ENCODE data around the gene SLC23A2. TPM values are rescaled to one million over a fixed set of nuclear protein-coding genes. Genes with fewer than 3 reads are reported as not detected.

SLC23A2 gene
- total RNA-seq, 1 experiment from 2014 or later = 24.0 TPM

DNA sequence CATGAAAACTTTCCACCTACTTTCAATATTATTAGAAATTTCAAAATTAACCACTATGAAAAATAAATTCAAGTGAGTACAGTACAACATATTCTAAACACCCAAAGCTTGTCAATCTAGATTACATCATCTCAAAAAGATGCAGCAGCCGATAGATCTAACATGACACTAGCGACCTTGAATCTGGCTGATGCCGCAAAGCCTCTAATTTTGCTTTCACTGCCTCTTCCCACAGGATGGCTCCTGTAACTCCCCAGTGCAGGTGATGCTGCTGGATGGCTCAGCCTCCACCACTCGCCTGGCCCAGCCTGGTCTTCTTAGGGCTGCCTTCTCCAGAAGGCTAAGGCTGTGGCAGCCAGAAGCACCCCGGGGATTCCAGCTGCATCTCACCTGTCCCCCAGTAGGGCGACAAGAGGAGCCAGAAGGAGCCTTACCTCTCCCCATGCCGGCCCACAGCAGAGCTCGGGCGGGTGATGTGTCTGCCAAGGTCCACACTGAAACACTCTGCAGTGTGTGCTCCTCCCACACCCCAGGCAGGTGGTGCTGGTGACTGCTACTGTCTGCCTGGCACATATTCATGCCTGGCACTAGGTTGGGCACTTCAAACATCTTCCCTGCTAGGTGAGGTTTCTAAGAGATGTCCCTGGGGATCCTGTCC lies 82.1 kb downstream of the SLC23A2 start:
- H3K9me3 Mint-ChIP-seq (ENCODE audit: unreplicated experiment) = no peaks in the 10 kb centered on the region
- CTCF ChIA-PET = interaction anchor here (0.5 to 1.6 kb wide), 3 partner anchors 9 to 565 kb away, joined by 4 to 5 read pairs (median 4); no protein-coding TSS in a partner anchor

DNA sequence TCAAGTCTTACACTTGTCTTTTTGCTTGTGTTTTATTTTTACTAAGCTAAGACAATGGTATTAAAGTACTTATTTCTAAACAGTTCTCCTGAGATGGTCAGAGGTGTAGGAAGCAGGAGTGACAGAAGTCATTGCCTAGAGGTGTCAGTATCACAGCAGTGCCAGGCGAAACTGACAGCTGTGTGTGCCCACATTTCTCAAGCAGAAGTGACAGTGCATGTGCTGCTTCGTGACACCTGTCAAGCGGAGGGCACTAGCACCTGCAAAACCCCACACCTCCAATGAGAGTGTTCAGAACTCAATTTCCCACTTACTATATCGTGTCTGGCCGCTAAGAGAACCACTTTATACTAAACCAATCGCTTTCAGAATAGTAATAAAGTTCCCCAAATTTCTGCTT lies 82.8 kb downstream of the SLC23A2 start:
- TF ChIP-seq, protein P1, sequence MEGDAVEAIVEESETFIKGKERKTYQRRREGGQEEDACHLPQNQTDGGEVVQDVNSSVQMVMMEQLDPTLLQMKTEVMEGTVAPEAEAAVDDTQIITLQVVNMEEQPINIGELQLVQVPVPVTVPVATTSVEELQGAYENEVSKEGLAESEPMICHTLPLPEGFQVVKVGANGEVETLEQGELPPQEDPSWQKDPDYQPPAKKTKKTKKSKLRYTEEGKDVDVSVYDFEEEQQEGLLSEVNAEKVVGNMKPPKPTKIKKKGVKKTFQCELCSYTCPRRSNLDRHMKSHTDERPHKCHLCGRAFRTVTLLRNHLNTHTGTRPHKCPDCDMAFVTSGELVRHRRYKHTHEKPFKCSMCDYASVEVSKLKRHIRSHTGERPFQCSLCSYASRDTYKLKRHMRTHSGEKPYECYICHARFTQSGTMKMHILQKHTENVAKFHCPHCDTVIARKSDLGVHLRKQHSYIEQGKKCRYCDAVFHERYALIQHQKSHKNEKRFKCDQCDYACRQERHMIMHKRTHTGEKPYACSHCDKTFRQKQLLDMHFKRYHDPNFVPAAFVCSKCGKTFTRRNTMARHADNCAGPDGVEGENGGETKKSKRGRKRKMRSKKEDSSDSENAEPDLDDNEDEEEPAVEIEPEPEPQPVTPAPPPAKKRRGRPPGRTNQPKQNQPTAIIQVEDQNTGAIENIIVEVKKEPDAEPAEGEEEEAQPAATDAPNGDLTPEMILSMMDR (IDR thresholded peaks at IDR 0.05; ENCODE audit: unreplicated experiment) = no peak
- no TSS peak for BruUV-seq (replicated peaks)
- DNase-seq (ENCODE audit: unreplicated experiment) = no peak
- ChIA-PET POLR2A (interaction anchor here (1.0 to 1.6 kb wide), 3 partner anchors 11 to 15 kb away, joined by 4 to 6 read pairs (median 4); no protein-coding TSS in a partner anchor), CTCF (interaction anchor here (1.0 to 1.6 kb wide), 3 partner anchors 10 to 37 kb away, joined by 3 to 5 read pairs (median 4); no protein-coding TSS in a partner anchor)
- Mint-ChIP-seq H3K27ac (ENCODE audit: low read depth, unreplicated experiment) (no peak overlapping the region), H3K27me3 (ENCODE audit: insufficient read depth, unreplicated experiment) (no peaks in the 10 kb centered on the region), H3K4me3 (ENCODE audit: unreplicated experiment) (no peak overlapping the region), H3K36me3 (ENCODE audit: insufficient read depth, unreplicated experiment) (peaks cover 5% of the 10 kb centered on the region), H3K9me3 (ENCODE audit: unreplicated experiment) (no peaks in the 10 kb centered on the region), H3K4me1 (ENCODE audit: insufficient read depth, unreplicated experiment) (peaks cover 7% of the 10 kb centered on the region)
- intact Hi-C loops (cut with micrococcal nuclease) = no loop called here

More for the DNA sequence above, 82.1 kb downstream of the SLC23A2 start:
- DNase-seq (ENCODE audit: unreplicated experiment) = no peak
- intact Hi-C loops (cut with micrococcal nuclease) = no loop called here
- no peaks in the 10 kb centered on the region for H3K27me3 Mint-ChIP-seq (ENCODE audit: insufficient read depth, unreplicated experiment)
- H3K4me1 Mint-ChIP-seq (ENCODE audit: insufficient read depth, unreplicated experiment) = peaks cover 7% of the 10 kb centered on the region
- H3K36me3 Mint-ChIP-seq (ENCODE audit: insufficient read depth, unreplicated experiment) = no peaks in the 10 kb centered on the region
- H3K27ac Mint-ChIP-seq (ENCODE audit: low read depth, unreplicated experiment) = no peak overlapping the region
- TF ChIP-seq, protein P1 (IDR thresholded peaks at IDR 0.05; ENCODE audit: unreplicated experiment) = no peak
- no peak overlapping the region for H3K4me3 Mint-ChIP-seq (ENCODE audit: unreplicated experiment)
- BruUV-seq (replicated peaks) = no TSS peak
- POLR2A ChIA-PET = interaction anchor here (0.7 to 1.6 kb wide), 3 partner anchors 12 to 707 kb away, joined by 3 to 6 read pairs (median 4); no protein-coding TSS in a partner anchor

DNA sequence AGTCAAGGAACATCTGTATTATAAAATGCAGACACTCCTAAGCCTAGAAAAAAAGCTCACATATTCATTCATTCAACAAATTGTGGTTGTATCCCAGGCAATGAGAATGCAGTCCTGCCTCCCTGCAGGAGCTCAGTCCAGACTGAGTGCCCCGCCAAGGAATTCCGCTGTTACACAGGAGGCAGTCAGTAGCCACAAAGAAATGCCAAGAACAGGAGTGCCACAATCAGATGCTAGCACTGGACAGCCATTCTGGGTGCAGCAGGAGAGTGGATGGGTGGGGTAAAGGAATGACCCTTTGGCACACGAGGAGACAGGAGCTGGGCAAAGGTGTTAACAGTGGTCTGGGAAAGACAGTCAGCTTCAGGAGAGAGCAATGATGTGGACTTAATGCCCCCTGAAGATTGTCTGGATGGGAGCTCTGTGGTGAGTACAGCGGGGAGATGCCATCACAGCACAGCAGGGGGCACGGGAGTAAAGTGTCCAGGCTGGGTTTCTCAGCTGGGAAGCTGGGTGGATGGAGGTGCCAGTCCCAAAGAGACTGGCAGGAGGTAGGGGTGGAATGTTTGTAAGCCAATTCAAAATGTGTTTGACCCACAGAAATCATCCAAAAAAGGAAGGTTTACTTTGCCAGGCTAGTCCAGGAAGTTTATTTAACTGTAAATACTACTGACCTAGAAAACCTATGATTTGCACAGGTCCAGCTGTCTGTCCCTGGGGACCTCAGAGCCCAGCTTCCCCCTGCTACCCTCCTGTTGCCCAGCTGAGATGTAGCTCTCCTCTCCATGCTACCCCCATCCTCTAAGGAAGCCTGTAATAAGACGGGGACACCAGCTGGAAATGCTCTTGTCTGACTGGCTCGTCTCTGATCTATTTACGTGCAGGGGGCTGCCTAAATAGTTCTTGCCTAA lies 84.1 kb downstream of the SLC23A2 start:
- no peaks in the 10 kb centered on the region for H3K9me3 Mint-ChIP-seq (ENCODE audit: unreplicated experiment)
- no TSS peak for BruUV-seq (replicated peaks)
- no peak overlapping the region for H3K4me3 Mint-ChIP-seq (ENCODE audit: unreplicated experiment)
- DNase-seq (ENCODE audit: unreplicated experiment) = no peak
- peaks cover 7% of the 10 kb centered on the region for H3K4me1 Mint-ChIP-seq (ENCODE audit: insufficient read depth, unreplicated experiment)
- TF ChIP-seq, protein P1 (IDR thresholded peaks at IDR 0.05; ENCODE audit: unreplicated experiment) = no peak
- intact Hi-C loops (cut with micrococcal nuclease) = no loop called here
- H3K27me3 Mint-ChIP-seq (ENCODE audit: insufficient read depth, unreplicated experiment) = no peaks in the 10 kb centered on the region
- ChIA-PET CTCF (interaction anchor here (0.5 to 2.4 kb wide), 9 partner anchors 9 to 276 kb away, joined by 3 to 9 read pairs (median 5); no protein-coding TSS in a partner anchor), POLR2A (interaction anchor here (0.6 to 1.6 kb wide), 7 partner anchors 9 to 817 kb away, joined by 3 to 6 read pairs (median 3); no protein-coding TSS in a partner anchor)
- H3K27ac Mint-ChIP-seq (ENCODE audit: low read depth, unreplicated experiment) = no peak overlapping the region
- H3K36me3 Mint-ChIP-seq (ENCODE audit: insufficient read depth, unreplicated experiment) = peaks cover 5% of the 10 kb centered on the region

DNA sequence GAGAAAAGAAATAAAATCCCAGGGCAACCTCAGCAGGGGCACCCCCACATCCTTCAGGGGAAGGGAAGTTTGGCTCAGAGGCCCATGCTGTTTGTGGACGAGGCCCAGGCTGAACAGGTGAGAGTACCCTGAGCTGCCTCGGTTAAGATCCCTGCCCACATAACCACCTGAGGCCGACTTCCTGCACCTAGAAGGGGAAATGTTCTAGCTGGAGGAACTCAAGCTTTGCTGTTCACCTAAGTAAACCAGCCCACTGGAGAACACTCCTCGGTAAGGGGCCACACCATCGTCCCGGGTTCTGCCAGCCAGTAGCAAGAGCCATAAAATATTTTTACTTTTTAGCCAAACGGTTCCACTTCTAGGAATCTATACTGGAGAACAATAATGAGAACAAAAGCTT lies 88.2 kb downstream of the SLC23A2 start:
- no peak overlapping the region for H3K27ac Mint-ChIP-seq (ENCODE audit: low read depth, unreplicated experiment)
- ChIA-PET POLR2A (no interaction called here), CTCF (interaction anchor here (0.8 kb wide), 1 partner anchor 173 kb away, joined by 3 read pairs; no protein-coding TSS in a partner anchor)
- H3K4me1 Mint-ChIP-seq (ENCODE audit: insufficient read depth, unreplicated experiment) = peaks cover 7% of the 10 kb centered on the region
- no peak for DNase-seq (ENCODE audit: unreplicated experiment)
- no peaks in the 10 kb centered on the region for H3K27me3 Mint-ChIP-seq (ENCODE audit: insufficient read depth, unreplicated experiment)
- no peaks in the 10 kb centered on the region for H3K9me3 Mint-ChIP-seq (ENCODE audit: unreplicated experiment)
- intact Hi-C loops (cut with micrococcal nuclease) = no loop called here
- no peak overlapping the region for H3K4me3 Mint-ChIP-seq (ENCODE audit: unreplicated experiment)
- H3K36me3 Mint-ChIP-seq (ENCODE audit: insufficient read depth, unreplicated experiment) = peaks cover 11% of the 10 kb centered on the region
- TF ChIP-seq, protein P1 (IDR thresholded peaks at IDR 0.05; ENCODE audit: unreplicated experiment) = no peak
- BruUV-seq (replicated peaks) = no TSS peak

Measured in MCF 10A (cell line).